ENCODE results near the gene ARHGEF7. TPM values are rescaled to one million over a fixed set of nuclear protein-coding genes. Genes with fewer than 3 reads are reported as not detected.
A peak's percentile ranks its signal among the peaks of the same experiment; 100 is the strongest.

ARHGEF7 gene
- total and polyA plus RNA-seq, 8 donors = 11.6 to 126 (median 49.7) TPM

GRCh38 chr13:111280226-111280625, 165.1 kb downstream of the ARHGEF7 start:
- TF ChIP-seq POLR2A (IDR thresholded peaks at IDR 0.05) = no peak
- DNase-seq = no peak
- peaks cover 0 to 30% (median 16%) of the 10 kb centered on the region in 4 donors for H3K4me1 ChIP-seq
- 87 to 91% (median 89%) methylated on average over 12 of the region's 12 CpGs for WGBS, 5 donors
- no peaks in the 10 kb centered on the region for H3K9me3 ChIP-seq
- H3K27me3 ChIP-seq = no peaks in the 10 kb centered on the region
- intact Hi-C loops (cut with DNase I; ENCODE audit: low total_unique reads) = no loop called here
- H3K27ac ChIP-seq = peak overlapping the region in 2 of 5 donors; percentile 73 to 84
- peaks cover 39 to 97% (median 84%) of the 10 kb centered on the region in 4 donors for H3K36me3 ChIP-seq
- H3K4me3 ChIP-seq = no peak overlapping the region

DNA sequence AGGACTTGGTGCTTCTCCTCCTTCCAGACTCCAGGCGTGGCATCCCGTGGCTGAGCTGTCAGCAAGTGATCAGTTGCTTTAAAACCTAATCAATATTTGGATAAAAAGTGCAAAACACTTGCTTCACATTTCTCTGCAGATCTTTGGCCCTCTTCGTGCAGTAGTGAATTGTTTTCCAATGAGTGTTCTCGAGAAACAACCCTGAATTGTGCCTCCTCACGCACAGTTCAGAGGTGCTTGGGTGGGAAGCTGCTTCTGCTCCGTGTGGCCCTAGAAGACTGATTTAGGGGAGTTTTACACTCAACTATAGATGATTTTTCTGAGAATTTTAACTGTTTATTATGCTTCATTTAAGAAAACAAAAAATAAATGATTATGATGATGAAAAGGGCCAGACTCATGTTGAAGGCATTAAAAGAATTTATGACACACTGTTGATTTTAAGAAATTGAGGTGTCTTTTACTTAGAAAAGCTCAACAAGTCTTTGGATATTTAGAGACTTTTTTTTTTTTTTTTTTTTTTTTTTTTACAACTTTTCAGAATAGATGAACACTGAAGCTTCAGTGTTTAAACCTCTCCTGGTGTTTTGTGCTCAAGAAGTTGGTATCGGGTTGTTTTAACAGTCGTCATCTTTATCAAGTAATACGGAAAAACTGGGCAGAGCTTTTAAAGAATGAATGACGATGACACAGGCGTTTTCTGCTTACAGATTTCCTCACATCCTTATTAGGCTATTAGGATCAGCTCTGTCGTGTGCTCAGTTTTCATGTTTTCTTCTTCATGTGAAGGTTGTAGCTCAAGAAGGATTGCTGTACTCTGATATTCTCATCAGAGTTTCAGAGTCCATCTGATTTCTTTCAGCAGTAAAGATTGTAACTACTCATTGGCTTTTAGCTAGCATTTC, 165.8 kb downstream of the ARHGEF7 start:
- DNase-seq = peak in 1 of 2 donors; percentile 38
- H3K27ac ChIP-seq = peak overlapping the region in 4 of 5 donors; percentile 49 to 84 (median 66)
- H3K4me1 ChIP-seq = peaks cover 0 to 30% (median 16%) of the 10 kb centered on the region in 4 donors
- H3K36me3 ChIP-seq = peaks cover 41 to 97% (median 84%) of the 10 kb centered on the region in 4 donors
- intact Hi-C loops (cut with DNase I; ENCODE audit: low total_unique reads) = no loop called here
- TF ChIP-seq POLR2A (IDR thresholded peaks at IDR 0.05) (no peak), CTCF (IDR thresholded peaks at IDR 0.05) (no peak), EP300 (IDR thresholded peaks at IDR 0.05) (no peak), POLR2AphosphoS5 (IDR thresholded peaks at IDR 0.05) (no peak)
- H3K4me3 ChIP-seq = no peak overlapping the region
- no peaks in the 10 kb centered on the region for H3K9me3 ChIP-seq
- H3K27me3 ChIP-seq = no peaks in the 10 kb centered on the region
- 77 to 90% (median 81%) methylated on average over 12 of the region's 12 CpGs for WGBS, 5 donors

GRCh38 chr13:111281751-111282311, 166.7 kb downstream of the ARHGEF7 start:
- Histone ChIP-seq H3K4me3 (no peak overlapping the region), H3K4me1 (peaks cover 0 to 30% (median 16%) of the 10 kb centered on the region in 4 donors), H3K27me3 (no peaks in the 10 kb centered on the region), H3K27ac (peak overlapping the region in 4 of 5 donors; percentile 49 to 84 (median 66)), H3K36me3 (peaks cover 49 to 97% (median 84%) of the 10 kb centered on the region in 4 donors), H3K9me3 (no peaks in the 10 kb centered on the region)
- WGBS, 5 donors = 50 to 79% (median 73%) methylated on average over 10 of the region's 10 CpGs
- DNase-seq = peak in 1 of 2 donors; percentile 69
- intact Hi-C loops (cut with DNase I; ENCODE audit: low total_unique reads) = no loop called here
- TF ChIP-seq POLR2A (IDR thresholded peaks at IDR 0.05) (no peak), EP300 (IDR thresholded peaks at IDR 0.05) (no peak), CTCF (IDR thresholded peaks at IDR 0.05) (no peak), POLR2AphosphoS5 (IDR thresholded peaks at IDR 0.05) (peak in 1 of 3 donors; percentile 16)

DNA sequence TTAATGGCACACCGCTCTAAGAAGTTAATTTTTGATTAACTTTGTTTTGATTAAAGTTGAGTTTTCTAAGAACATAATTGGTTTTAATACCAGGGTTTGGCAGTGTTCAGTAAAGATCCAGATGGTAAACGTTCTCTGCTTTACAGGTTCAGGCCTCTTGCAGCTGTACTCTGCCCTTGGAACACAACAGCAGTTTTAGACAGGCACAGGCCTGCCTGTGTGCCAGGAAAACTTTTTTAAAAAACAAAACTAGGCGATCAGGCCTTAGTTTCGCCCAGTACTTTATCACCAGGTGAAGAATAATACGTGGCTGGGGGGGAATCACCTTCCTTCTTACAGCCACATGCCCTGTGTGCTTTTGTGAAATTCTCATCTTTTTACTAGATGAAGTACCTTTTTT, 167.3 kb downstream of the ARHGEF7 start:
- intact Hi-C loops (cut with DNase I; ENCODE audit: low total_unique reads) = no loop called here
- TF ChIP-seq POLR2A (IDR thresholded peaks at IDR 0.05) = no peak
- TF ChIP-seq POLR2AphosphoS5 (IDR thresholded peaks at IDR 0.05) = peak in 1 of 3 donors; percentile 23
- peak in 1 of 2 donors; percentile 38 for DNase-seq
- Histone ChIP-seq H3K36me3 (peaks cover 55 to 97% (median 85%) of the 10 kb centered on the region in 4 donors), H3K4me1 (peaks cover 0 to 30% (median 16%) of the 10 kb centered on the region in 4 donors), H3K4me3 (no peak overlapping the region), H3K27me3 (no peaks in the 10 kb centered on the region), H3K9me3 (no peaks in the 10 kb centered on the region), H3K27ac (peak overlapping the region in 4 of 5 donors; percentile 23 to 84 (median 66))
- 55 to 74% (median 67%) methylated on average over 5 of the region's 5 CpGs for WGBS, 5 donors

GRCh38 chr13:111282997-111283396, 167.9 kb downstream of the ARHGEF7 start:
- no peaks in the 10 kb centered on the region for H3K9me3 ChIP-seq
- TF ChIP-seq CTCF (IDR thresholded peaks at IDR 0.05) (no peak), EP300 (IDR thresholded peaks at IDR 0.05) (no peak), POLR2AphosphoS5 (IDR thresholded peaks at IDR 0.05) (no peak)
- H3K27me3 ChIP-seq = no peaks in the 10 kb centered on the region
- intact Hi-C loops (cut with DNase I; ENCODE audit: low total_unique reads) = no loop called here
- peak overlapping the region in 4 of 5 donors; percentile 23 to 84 (median 66) for H3K27ac ChIP-seq
- no peak for DNase-seq
- H3K4me1 ChIP-seq = peaks cover 0 to 30% (median 16%) of the 10 kb centered on the region in 4 donors
- 93 to 96% (median 94%) methylated on average over 23 of the region's 23 CpGs for WGBS, 5 donors
- no peak overlapping the region for H3K4me3 ChIP-seq
- H3K36me3 ChIP-seq = peaks cover 61 to 97% (median 85%) of the 10 kb centered on the region in 4 donors

Measured in stomach (tissue), 9 donors.